ENCODE data around the gene CD36. TPM values are rescaled to one million over a fixed set of nuclear protein-coding genes. Genes with fewer than 3 reads are reported as not detected.

Gene CD36
- total and polyA plus RNA-seq, 7 donors = 149 to 662 (median 175) TPM

DNA sequence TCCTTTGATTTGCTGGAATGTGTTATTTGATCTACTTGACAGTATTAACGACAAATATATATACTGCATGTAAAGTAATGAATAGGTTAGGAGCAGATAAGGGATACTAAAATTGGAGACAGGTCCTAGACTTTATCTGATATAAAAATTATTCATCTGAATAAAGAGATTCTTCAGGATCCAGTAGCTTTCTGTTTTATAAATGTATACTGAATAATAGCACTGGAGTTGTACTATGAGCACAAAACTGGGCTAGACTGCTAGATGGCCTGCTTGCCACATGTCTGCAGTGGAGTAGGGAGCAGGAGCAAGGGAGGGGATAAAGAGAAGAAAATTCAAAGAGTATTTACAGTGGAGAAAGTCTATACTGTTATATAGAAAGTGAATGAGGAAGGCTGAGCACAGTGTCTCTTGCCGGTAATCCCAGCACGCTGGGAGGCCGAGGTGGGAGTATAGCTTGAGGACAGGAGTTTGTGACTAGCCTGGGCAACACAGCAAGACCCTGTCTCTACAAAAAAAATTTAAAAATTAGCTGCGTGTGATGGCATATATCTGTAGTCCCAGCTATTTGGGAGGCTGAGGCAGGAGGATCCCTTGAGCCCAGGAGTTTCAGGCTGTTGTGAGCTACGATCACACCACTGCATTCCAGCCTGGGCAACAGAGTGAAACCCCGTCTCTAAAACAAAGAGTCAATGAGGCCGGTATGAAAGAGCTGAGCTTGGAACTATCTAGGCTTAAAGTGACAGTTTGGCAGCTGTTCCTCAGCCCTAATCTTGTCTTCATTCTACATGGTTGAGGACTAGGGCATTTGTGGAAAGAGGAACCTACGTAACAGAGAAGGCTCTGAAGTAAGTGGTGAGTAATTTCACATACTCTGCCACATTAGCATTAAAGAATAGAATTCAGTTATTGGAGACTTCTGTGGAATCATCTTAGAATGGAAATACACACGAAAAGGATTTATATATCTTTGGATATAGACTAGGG is 41.8 kb downstream of the CD36 start:
- Histone ChIP-seq H3K9me3 (peaks cover 8% of the 10 kb centered on the region), H3K27me3 (ENCODE audit: insufficient read depth in 3 of 3, low read length in 2 of 3) (no peaks in the 10 kb centered on the region), H3K4me1 (no peaks in the 10 kb centered on the region), H3K4me3 (no peak overlapping the region), H3K27ac (peak overlapping the region; percentile 51), H3K36me3 (ENCODE audit: insufficient read depth in 1 of 2, low read depth in 1 of 2) (peaks cover 0 to 23% of the 10 kb centered on the region in 2 donors)
- TF ChIP-seq, protein P1, sequence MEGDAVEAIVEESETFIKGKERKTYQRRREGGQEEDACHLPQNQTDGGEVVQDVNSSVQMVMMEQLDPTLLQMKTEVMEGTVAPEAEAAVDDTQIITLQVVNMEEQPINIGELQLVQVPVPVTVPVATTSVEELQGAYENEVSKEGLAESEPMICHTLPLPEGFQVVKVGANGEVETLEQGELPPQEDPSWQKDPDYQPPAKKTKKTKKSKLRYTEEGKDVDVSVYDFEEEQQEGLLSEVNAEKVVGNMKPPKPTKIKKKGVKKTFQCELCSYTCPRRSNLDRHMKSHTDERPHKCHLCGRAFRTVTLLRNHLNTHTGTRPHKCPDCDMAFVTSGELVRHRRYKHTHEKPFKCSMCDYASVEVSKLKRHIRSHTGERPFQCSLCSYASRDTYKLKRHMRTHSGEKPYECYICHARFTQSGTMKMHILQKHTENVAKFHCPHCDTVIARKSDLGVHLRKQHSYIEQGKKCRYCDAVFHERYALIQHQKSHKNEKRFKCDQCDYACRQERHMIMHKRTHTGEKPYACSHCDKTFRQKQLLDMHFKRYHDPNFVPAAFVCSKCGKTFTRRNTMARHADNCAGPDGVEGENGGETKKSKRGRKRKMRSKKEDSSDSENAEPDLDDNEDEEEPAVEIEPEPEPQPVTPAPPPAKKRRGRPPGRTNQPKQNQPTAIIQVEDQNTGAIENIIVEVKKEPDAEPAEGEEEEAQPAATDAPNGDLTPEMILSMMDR (IDR thresholded peaks at IDR 0.05) = no peak
- DNase-seq = no peak
- ATAC-seq = peak in 3 of 4 donors; percentile 65 to 67 (median 66)
- WGBS, 3 donors = 51 to 52% (median 51%) methylated on average over 10 of the region's 10 CpGs
- intact Hi-C loops (cut with DNase I) = no loop called here

DNA sequence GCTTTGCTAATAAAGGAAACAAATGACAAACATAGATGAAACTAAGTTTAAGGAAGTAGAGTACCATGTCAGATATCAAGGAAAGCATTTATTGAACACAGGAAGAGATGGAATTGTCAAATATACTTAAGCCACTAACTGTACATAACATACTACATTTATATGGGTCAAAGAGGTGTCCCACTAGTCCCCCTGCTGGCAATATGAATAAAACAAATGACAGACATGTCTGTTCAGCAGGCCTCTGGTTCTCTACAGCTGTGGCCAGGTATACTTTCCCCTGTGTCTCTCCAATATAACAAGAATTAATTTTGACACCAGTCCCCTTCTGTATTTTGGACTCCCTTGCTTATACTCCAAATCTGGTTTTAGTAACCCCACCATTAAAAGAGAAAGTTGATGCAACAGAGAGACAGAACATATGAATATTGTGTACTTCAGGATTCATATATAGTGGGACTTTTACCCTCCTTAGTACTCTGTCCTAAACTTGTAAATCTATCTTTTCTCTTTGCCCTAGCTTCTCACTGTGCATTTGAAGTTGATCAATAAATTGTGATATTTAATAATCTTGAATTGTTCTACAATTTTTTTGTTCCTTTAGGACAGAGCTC is 42.9 kb downstream of the CD36 start:
- no peak overlapping the region for H3K27ac ChIP-seq
- ATAC-seq = peak; percentile 53 to 81 (median 71)
- H3K27me3 ChIP-seq (ENCODE audit: insufficient read depth in 3 of 3, low read length in 2 of 3) = no peaks in the 10 kb centered on the region
- no peaks in the 10 kb centered on the region for H3K4me1 ChIP-seq
- H3K36me3 ChIP-seq (ENCODE audit: insufficient read depth in 1 of 2, low read depth in 1 of 2) = peaks cover 0 to 11% of the 10 kb centered on the region in 2 donors
- no peak for DNase-seq
- peaks cover 8% of the 10 kb centered on the region for H3K9me3 ChIP-seq
- TF ChIP-seq, protein P1 (IDR thresholded peaks at IDR 0.05) = peak; percentile 50
- H3K4me3 ChIP-seq = no peak overlapping the region
- intact Hi-C loops (cut with DNase I) = no loop called here

DNA sequence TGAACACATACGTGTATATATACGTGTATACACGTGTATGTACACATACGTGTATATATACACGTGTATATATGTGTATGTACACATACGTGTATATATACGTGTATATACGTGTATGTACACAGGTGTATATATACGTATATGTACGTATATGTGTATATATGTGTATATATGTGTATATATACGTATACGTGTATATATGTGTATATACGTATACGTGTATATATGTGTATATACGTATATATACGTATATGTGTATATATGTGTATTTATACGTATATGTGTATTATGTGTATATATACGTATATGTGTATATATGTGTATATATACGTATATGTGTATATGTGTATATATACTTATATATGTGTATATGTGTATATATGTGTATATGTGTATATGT is 44.3 kb downstream of the CD36 start:
- no peaks in the 10 kb centered on the region for H3K27me3 ChIP-seq (ENCODE audit: insufficient read depth in 3 of 3, low read length in 2 of 3)
- 84 to 91% (median 85%) methylated on average over 19 of the region's 19 CpGs for WGBS, 3 donors
- ATAC-seq (no peak), DNase-seq (no peak)
- no peak overlapping the region for H3K4me3 ChIP-seq
- TF ChIP-seq, protein P1 (IDR thresholded peaks at IDR 0.05) = no peak
- H3K36me3 ChIP-seq (ENCODE audit: insufficient read depth in 1 of 2, low read depth in 1 of 2) = no peaks in the 10 kb centered on the region
- H3K4me1 ChIP-seq = no peaks in the 10 kb centered on the region
- peaks cover 8% of the 10 kb centered on the region for H3K9me3 ChIP-seq
- no peak overlapping the region for H3K27ac ChIP-seq
- intact Hi-C loops (cut with DNase I) = no loop called here

DNA sequence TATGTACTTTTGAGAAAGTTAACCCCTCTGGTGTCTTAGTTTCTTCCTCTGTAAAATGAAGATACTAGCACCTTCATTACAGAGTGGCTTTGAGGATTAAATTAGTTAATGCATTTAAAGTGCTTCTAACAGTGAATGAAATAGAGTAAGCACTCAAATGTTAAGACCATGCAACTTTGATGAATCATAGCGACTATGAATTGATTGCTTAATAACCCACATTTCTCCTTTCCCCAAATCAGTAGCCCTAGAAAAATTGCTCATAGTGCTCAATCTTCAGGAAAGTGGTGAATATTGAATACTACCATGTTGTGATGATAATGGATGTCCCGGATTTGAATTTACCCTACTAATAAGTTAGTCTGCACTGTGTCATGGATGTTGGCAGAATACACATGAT is 48.1 kb downstream of the CD36 start:
- DNase-seq = no peak
- H3K27me3 ChIP-seq (ENCODE audit: insufficient read depth in 3 of 3, low read length in 2 of 3) = peaks cover 0 to 2% (median 0%) of the 10 kb centered on the region in 3 donors
- no peak overlapping the region for H3K4me3 ChIP-seq
- no peaks in the 10 kb centered on the region for H3K36me3 ChIP-seq (ENCODE audit: insufficient read depth in 1 of 2, low read depth in 1 of 2)
- 90 to 97% (median 93%) methylated on average over 2 of the region's 2 CpGs for WGBS, 3 donors
- intact Hi-C loops (cut with DNase I) = no loop called here
- no peak overlapping the region for H3K27ac ChIP-seq
- TF ChIP-seq, protein P1 (IDR thresholded peaks at IDR 0.05) = no peak
- no peak for ATAC-seq
- H3K4me1 ChIP-seq = no peaks in the 10 kb centered on the region
- peaks cover 8% of the 10 kb centered on the region for H3K9me3 ChIP-seq
